IPS DF 4.7 (cell line): Measurements from ENCODE around the gene ANG.
A peak's percentile ranks its signal among the peaks of the same experiment; 100 is the strongest.
"Not testable (repeated sequence)": the region's sequence is repeated elsewhere in the genome, so short reads cannot be mapped to it uniquely, and the experiment has no call there.

Source experiments
- DNase-seq: peaks from one replicate; pipeline ENCODE4 v3.0.0-alpha.2; 2013; ENCODE audit warnings: low spot score; ENCODE audit errors: extremely low read depth

ANG gene

GRCh38 chr14:20688167-20688839, at the start of gene ANG:
ANG (plus strand) TSS chr14:20688764; CDS start chr14:20693565, 4,801 bp downstream.
- DNase-seq, result no peak

- DNase-seq, result no peak
Observed at GRCh38 chr14:20641591-20641990, 47.0 kb upstream of the ANG start, which contains the start of gene OR6S1. OR6S1 (minus strand) TSS chr14:20641691; CDS start chr14:20641691, 0 bp downstream.

GRCh38 chr14:20642182-20642581, 46.4 kb upstream of the ANG start:
- no peak for DNase-seq

- not testable (repeated sequence) for DNase-seq
Observed at GRCh38 chr14:20642755-20643154, 45.8 kb upstream of the ANG start.

- DNase-seq, result no peak
Observed at GRCh38 chr14:20644520-20644919, 44.0 kb upstream of the ANG start.

- no peak for DNase-seq
Observed at GRCh38 chr14:20645481-20645880, 43.1 kb upstream of the ANG start.

- DNase-seq, result no peak
Observed at GRCh38 chr14:20652996-20653975, 35.3 kb upstream of the ANG start.

GRCh38 chr14:20655851-20656250, 32.7 kb upstream of the ANG start:
- no peak for DNase-seq

GRCh38 chr14:20656274-20656673, 32.3 kb upstream of the ANG start:
- DNase-seq, result no peak

GRCh38 chr14:20657216-20658211, 31.1 kb upstream of the ANG start:
- peak; percentile 94 for DNase-seq

- no peak for DNase-seq
Observed at GRCh38 chr14:20658246-20658645, 30.3 kb upstream of the ANG start.

GRCh38 chr14:20659336-20659735, 29.2 kb upstream of the ANG start:
- DNase-seq, result no peak

GRCh38 chr14:20659813-20660395, 28.7 kb upstream of the ANG start:
- no peak for DNase-seq

- no peak for DNase-seq
Observed at GRCh38 chr14:20661197-20661596, 27.4 kb upstream of the ANG start.

GRCh38 chr14:20662968-20663732, 25.4 kb upstream of the ANG start:
- DNase-seq, result no peak

GRCh38 chr14:20666400-20666961, 22.1 kb upstream of the ANG start:
- not testable (repeated sequence) for DNase-seq

- DNase-seq, result no peak
Observed at GRCh38 chr14:20667957-20668356, 20.6 kb upstream of the ANG start.

- DNase-seq, result no peak
Observed at GRCh38 chr14:20668969-20669368, 19.6 kb upstream of the ANG start.

- DNase-seq, result no peak
Observed at GRCh38 chr14:20671597-20672283, 16.8 kb upstream of the ANG start.
